GM13977 (cell line): Measurements from ENCODE around the gene MS4A8.

Source experiments
- DNase-seq: peaks from one replicate; pipeline ENCODE4 v3.0.0; 2012; ENCODE audit warnings: low spot score
- CTCF ChIP-seq: IDR thresholded peaks from 2 replicates; pipeline ENCODE4 v1.5.1; 2012; ENCODE audit warnings: mild to moderate bottlenecking, control low read depth; ENCODE audit not compliant: insufficient read depth; ENCODE audit errors: extremely low read depth, missing control alignments
- in situ Hi-C: fragments of 300-500 bp; cut with MboI; formaldehyde crosslinking; loops from one replicate; pipeline ENCODE4 v1.12.0; 2022; ENCODE audit warnings: low sequenced_read_pairs, low pct_unique_long_range_greater_than_20kb, mixed read lengths, inconsistent platforms; ENCODE audit not compliant: unreplicated experiment

The MS4A8 gene

GRCh38 chr11:60720460-60720859, 21.0 kb downstream of the MS4A8 start:
- in situ Hi-C loops, result no loop called here
- DNase-seq, result no peak
- TF ChIP-seq CTCF, result no peak

- TF ChIP-seq CTCF, result no peak
- in situ Hi-C loops, result no loop called here
- no peak for DNase-seq
These were observed 25.0 kb downstream of the MS4A8 start, which contains the start of gene MS4A18 for GRCh38 chr11:60724420-60724819. MS4A18 (plus strand) TSS chr11:60724720.

GRCh38 chr11:60725592-60725991, 26.2 kb downstream of the MS4A8 start:
- TF ChIP-seq CTCF, result no peak
- in situ Hi-C loops, result no loop called here
- DNase-seq, result no peak

- in situ Hi-C loops, result no loop called here
- DNase-seq, result no peak
- TF ChIP-seq CTCF, result no peak
These were observed 32.2 kb downstream of the MS4A8 start for GRCh38 chr11:60731586-60731985.

GRCh38 chr11:60734279-60734678, 34.9 kb downstream of the MS4A8 start:
- TF ChIP-seq CTCF, result no peak
- in situ Hi-C loops, result no loop called here
- no peak for DNase-seq

GRCh38 chr11:60739114-60739513, 39.7 kb downstream of the MS4A8 start:
- no peak for DNase-seq
- in situ Hi-C loops, result no loop called here
- TF ChIP-seq CTCF, result no peak

- no peak for DNase-seq
- in situ Hi-C loops, result no loop called here
These were observed 41.2 kb downstream of the MS4A8 start for GRCh38 chr11:60740573-60740972.

More at GRCh38 chr11:60740573-60740972, 41.2 kb downstream of the MS4A8 start:
- no peak for TF ChIP-seq CTCF
